ENCODE measurements around the gene FBL.

The FBL gene

DNA sequence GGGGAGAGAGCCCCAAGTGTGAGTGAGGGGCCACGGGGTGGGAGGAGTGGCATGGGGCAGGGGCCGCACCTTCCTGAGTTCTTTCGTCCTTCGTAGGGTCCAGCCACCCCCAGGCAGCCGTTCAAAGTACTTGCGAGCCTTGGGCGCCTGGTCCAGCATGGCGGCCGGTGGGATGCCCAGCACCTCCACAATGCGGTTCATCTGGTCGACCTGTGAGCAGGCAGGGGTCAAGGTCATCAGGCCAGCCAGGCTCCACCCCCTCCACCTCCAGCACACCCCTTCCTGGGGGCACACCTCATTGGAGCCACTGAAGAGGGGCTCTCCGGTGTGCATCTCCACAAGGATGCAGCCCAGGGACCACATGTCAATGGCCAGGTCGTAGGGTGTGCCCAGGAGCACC is 19.0 kb downstream of the FBL start:
- TF ChIP-seq SIN3A (IDR thresholded peaks at IDR 0.05; ENCODE audit: borderline replicate concordance, insufficient read depth, low read length), result no peak
- no peak for TF ChIP-seq FOXP2 (optimal IDR thresholded peaks at IDR 0.05; ENCODE audit: borderline replicate concordance, extremely low read depth, extremely low read length, insufficient read depth)
- TF ChIP-seq REST (IDR thresholded peaks at IDR 0.05; ENCODE audit: insufficient read depth in 1 of 2, low read depth in 2 of 2, low read length in 2 of 2), result no peak
- TF ChIP-seq POLR2AphosphoS5 (IDR thresholded peaks at IDR 0.05; ENCODE audit: low read depth, low read length), result no peak

GRCh38 chr19:39826311-39826945 is 19.8 kb downstream of the FBL start:
- TF ChIP-seq SIN3A (IDR thresholded peaks at IDR 0.05; ENCODE audit: borderline replicate concordance, insufficient read depth, low read length), result no peak
- no peak for TF ChIP-seq TAF1 (IDR thresholded peaks at IDR 0.05; ENCODE audit: borderline replicate concordance, insufficient read depth, low read length)
- no peak for TF ChIP-seq POLR2AphosphoS5 (IDR thresholded peaks at IDR 0.05; ENCODE audit: low read depth, low read length)

- no peak for TF ChIP-seq SIN3A (IDR thresholded peaks at IDR 0.05; ENCODE audit: borderline replicate concordance, insufficient read depth, low read length)
- no peak for TF ChIP-seq POLR2AphosphoS5 (IDR thresholded peaks at IDR 0.05; ENCODE audit: low read depth, low read length)
- no peak for TF ChIP-seq REST (IDR thresholded peaks at IDR 0.05; ENCODE audit: insufficient read depth in 1 of 2, low read depth in 2 of 2, low read length in 2 of 2)
- TF ChIP-seq TAF1 (IDR thresholded peaks at IDR 0.05; ENCODE audit: borderline replicate concordance, insufficient read depth, low read length), result no peak
- TF ChIP-seq FOXP2 (optimal IDR thresholded peaks at IDR 0.05; ENCODE audit: borderline replicate concordance, extremely low read depth, extremely low read length, insufficient read depth), result no peak
These were observed 20.6 kb downstream of the FBL start for GRCh38 chr19:39825531-39826076.

- TF ChIP-seq REST (IDR thresholded peaks at IDR 0.05; ENCODE audit: insufficient read depth in 1 of 2, low read depth in 2 of 2, low read length in 2 of 2) (no peak), POLR2AphosphoS5 (IDR thresholded peaks at IDR 0.05; ENCODE audit: low read depth, low read length) (no peak), SIN3A (IDR thresholded peaks at IDR 0.05; ENCODE audit: borderline replicate concordance, insufficient read depth, low read length) (no peak), FOXP2 (optimal IDR thresholded peaks at IDR 0.05; ENCODE audit: borderline replicate concordance, extremely low read depth, extremely low read length, insufficient read depth) (no peak), TAF1 (IDR thresholded peaks at IDR 0.05; ENCODE audit: borderline replicate concordance, insufficient read depth, low read length) (no peak)
These were observed 21.1 kb downstream of the FBL start for GRCh38 chr19:39825093-39825463.

DNA sequence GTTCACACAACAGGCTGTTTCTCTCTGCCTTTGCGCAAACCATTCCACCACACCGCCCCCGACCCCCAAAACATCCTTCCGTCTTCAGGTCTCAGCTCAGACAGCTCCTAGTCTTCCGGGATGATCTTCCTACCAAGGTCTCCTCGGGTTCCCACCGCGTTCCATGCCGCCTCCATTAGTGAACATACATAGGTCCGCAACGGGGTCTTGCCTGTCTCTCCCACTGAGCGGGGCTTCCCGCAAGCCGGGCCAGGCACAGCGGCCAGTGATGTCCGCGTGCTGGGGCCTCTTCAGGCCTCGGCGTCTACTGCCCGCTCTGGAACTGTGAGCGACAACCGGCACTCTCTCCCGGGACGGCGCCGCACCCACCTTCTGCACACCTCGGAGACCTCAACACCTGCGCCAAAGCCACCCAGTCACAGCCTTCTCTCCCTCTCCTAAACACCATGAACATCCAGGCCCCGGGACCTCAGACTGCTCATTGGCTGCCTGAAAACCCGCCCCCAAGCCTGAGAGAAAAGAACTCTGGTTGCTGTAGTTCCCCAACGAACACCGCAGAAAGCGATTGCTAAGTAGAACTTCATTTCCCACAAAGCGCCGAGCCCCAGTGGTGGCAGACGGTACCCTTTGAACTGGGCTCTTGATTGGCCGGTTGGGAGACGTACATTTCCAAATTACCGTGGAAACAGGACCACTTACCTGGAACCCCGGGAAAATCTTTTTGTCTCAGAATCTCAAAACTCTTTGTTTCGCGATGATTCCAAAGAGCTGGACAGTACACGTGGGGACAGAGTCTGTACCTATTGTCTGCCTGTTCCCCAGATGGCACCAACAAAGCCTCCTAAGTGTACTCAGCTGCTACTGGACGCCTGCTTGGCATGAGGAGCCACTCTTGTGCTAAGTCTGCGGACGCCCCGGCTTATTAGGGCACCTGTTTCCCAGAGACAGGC is 21.8 kb downstream of the FBL start:
- TF ChIP-seq SIN3A (IDR thresholded peaks at IDR 0.05; ENCODE audit: borderline replicate concordance, insufficient read depth, low read length), result peak; percentile 22; the same call in 1 of the 2 replicates
- TF ChIP-seq REST (IDR thresholded peaks at IDR 0.05; ENCODE audit: insufficient read depth in 1 of 2, low read depth in 2 of 2, low read length in 2 of 2), result no peak
- peak; percentile 33; the same call in 1 of the 2 replicates for TF ChIP-seq TAF1 (IDR thresholded peaks at IDR 0.05; ENCODE audit: borderline replicate concordance, insufficient read depth, low read length)
- peak; percentile 71; the same call in 1 of the 2 replicates for TF ChIP-seq POLR2AphosphoS5 (IDR thresholded peaks at IDR 0.05; ENCODE audit: low read depth, low read length)
- TF ChIP-seq FOXP2 (optimal IDR thresholded peaks at IDR 0.05; ENCODE audit: borderline replicate concordance, extremely low read depth, extremely low read length, insufficient read depth), result no peak
